ENCODE measurements around the gene SMPDL3B.

DNA sequence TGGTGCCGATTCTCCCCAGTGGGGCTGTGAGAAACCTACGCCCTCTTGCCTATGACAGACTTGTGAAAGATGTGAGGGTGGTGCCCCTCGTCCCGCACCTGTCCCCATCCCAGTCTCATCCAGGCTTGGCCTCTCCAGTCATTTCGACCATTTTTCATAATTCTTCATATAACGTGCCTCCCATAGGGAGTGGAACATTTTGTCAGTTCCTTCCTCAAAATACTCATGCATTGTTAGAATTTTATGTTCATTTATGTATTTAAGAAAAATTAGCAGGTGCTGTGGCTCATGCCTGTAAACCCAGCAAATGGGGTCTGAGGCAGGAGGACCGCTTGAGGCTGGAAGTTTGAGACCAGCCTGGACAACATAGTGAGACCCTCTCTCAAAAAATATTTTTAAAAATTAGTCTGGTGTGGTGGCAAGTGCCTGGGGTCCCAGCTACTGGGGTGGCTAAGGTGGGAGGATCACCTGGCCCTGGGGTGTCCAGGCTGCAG lies 19.7 kb upstream of the SMPDL3B start:
- TF ChIP-seq, protein P1, sequence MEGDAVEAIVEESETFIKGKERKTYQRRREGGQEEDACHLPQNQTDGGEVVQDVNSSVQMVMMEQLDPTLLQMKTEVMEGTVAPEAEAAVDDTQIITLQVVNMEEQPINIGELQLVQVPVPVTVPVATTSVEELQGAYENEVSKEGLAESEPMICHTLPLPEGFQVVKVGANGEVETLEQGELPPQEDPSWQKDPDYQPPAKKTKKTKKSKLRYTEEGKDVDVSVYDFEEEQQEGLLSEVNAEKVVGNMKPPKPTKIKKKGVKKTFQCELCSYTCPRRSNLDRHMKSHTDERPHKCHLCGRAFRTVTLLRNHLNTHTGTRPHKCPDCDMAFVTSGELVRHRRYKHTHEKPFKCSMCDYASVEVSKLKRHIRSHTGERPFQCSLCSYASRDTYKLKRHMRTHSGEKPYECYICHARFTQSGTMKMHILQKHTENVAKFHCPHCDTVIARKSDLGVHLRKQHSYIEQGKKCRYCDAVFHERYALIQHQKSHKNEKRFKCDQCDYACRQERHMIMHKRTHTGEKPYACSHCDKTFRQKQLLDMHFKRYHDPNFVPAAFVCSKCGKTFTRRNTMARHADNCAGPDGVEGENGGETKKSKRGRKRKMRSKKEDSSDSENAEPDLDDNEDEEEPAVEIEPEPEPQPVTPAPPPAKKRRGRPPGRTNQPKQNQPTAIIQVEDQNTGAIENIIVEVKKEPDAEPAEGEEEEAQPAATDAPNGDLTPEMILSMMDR (IDR thresholded peaks at IDR 0.05), result no peak
- TF ChIP-seq POLR2A (IDR thresholded peaks at IDR 0.05), result no peak

Measured in right lobe of liver (tissue), 4 donors.